Caki2 (cell line): Measurements from ENCODE around the gene CLEC18B. TPM values are rescaled to one million over a fixed set of nuclear protein-coding genes. Genes with fewer than 3 reads are reported as not detected.
"Not testable (repeated sequence)": the region's sequence is repeated elsewhere in the genome, so short reads cannot be mapped to it uniquely, and the experiment has no call there.

Experiments used
- DNase-seq: peaks from one replicate; pipeline ENCODE4 v3.0.0-alpha.2; 2015; ENCODE audit warnings: low read depth
- in situ Hi-C: cut with HindIII; loops from 2 replicates; pipeline ENCODE4 v1.10.0; 2016; ENCODE audit warnings: low sequenced_read_pairs, low pct_unique_long_range_greater_than_20kb, mixed read lengths
- total RNA-seq: library from RNA; depleted of rRNA; stranded (reverse); fragments of >200 nt; shearing (Covaris generic); gene quantifications from 2 replicates; pipeline ENCODE4 v1.2.3, GENCODE V29; 2014; ENCODE audit warnings: low replicate concordance

The CLEC18B gene
- total RNA-seq, 1 experiment from 2014 or later = 6.7 TPM

GRCh38 chr16:74412138-74412774 is 9.0 kb downstream of the CLEC18B start:
- DNase-seq, in situ Hi-C loops: not testable (repeated sequence)

- DNase-seq, in situ Hi-C loops: not testable (repeated sequence)
These were observed 10.3 kb downstream of the CLEC18B start for GRCh38 chr16:74410981-74411380.

GRCh38 chr16:74410057-74410957 is 11.0 kb downstream of the CLEC18B start:
- in situ Hi-C loops, DNase-seq: not testable (repeated sequence)

GRCh38 chr16:74409185-74409981 is 11.9 kb downstream of the CLEC18B start:
- in situ Hi-C loops, DNase-seq: not testable (repeated sequence)

GRCh38 chr16:74407362-74407705 is 13.9 kb downstream of the CLEC18B start:
- in situ Hi-C loops, DNase-seq: not testable (repeated sequence)

- DNase-seq, in situ Hi-C loops: not testable (repeated sequence)
These were observed 14.5 kb downstream of the CLEC18B start for GRCh38 chr16:74406600-74407361.

- DNase-seq, in situ Hi-C loops: not testable (repeated sequence)
These were observed 16.9 kb downstream of the CLEC18B start for GRCh38 chr16:74404148-74404933.

GRCh38 chr16:74400238-74400637 is 21.0 kb downstream of the CLEC18B start:
- DNase-seq, in situ Hi-C loops: not testable (repeated sequence)

DNA sequence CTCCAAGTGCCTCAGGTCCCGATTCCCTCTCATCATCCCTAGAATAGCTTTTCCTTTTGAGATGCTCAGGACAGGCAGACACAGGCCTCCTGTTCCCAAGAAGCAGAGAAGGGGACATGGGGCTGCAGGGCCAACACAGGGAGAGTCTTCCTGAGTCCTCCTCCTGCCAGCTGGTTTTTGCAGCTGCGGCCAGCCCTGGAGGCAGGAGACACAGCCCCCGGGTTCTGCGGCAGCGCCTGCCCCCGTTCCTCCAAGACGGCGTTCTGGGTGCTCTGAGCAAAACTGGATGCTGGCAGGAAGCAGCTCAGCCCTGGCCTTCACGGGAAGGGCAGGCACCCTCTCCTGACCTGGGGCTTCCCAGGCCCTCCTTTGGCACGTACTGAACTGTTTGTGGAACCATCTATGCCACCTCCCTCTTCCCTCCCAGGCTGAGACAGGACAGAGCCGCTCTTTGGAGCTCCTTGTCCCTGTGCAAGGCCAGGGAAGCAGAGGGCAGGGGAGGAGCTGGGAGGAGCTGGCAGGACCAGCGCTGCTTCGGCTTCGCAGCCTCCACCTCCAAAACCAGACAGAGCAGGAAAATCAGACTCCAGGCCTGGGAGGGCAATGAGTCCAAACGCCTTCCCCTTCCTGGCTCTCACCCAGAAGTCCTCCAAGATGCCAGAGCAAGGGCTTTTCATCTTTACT is 22.9 kb downstream of the CLEC18B start:
- DNase-seq, in situ Hi-C loops: not testable (repeated sequence)

- DNase-seq, in situ Hi-C loops: not testable (repeated sequence)
These were observed 24.7 kb downstream of the CLEC18B start for GRCh38 chr16:74396521-74397017.

GRCh38 chr16:74394604-74395003 is 26.7 kb downstream of the CLEC18B start:
- in situ Hi-C loops, DNase-seq: not testable (repeated sequence)

DNA sequence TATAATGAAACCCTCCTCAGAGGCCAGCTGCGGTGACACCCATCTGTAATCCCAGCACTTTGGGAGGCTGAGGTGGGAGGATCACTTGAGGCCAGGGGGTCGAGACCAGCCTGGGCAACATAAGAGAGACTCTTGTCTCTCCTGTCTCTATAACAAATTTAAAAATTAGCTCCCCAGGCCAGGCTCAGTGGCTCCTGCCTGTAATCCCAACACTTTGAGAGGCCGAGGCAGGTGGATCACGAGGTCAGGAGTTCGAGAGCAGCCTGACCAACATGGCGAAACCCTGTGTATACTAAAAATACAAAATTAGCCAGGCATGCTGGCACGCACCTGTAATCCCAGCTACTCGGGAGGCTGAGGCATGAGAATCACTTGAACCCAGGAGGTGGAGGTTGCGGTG is 27.1 kb downstream of the CLEC18B start:
- in situ Hi-C loops, DNase-seq: not testable (repeated sequence)

DNA sequence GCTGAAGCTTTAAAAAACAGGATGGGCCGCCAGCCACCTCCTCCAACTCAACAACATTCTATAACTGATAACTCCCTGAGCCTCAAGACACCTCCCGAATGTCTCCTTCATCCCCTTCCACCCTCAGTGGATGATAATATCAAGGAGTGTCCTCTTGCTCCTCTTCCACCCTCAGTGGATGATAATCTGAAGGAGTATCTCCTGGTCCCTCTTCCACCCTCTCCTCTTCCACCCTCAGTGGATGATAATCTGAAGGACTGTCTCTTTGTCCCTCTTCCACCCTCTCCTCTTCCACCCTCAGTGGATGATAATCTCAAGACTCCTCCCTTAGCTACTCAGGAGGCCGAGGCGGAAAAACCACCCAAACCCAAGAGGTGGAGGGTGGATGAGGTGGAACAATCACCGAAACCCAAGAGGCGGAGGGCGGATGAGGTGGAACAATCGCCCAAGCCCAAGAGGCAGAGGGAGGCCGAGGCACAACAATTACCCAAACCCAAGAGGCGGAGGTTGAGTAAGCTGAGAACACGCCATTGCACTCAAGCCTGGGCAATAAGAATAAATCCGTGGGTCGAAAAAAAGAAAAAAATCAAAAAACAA is 29.7 kb downstream of the CLEC18B start:
- in situ Hi-C loops, DNase-seq: not testable (repeated sequence)

- DNase-seq, in situ Hi-C loops: not testable (repeated sequence)
These were observed 38.8 kb downstream of the CLEC18B start for GRCh38 chr16:74382339-74383034.

DNA sequence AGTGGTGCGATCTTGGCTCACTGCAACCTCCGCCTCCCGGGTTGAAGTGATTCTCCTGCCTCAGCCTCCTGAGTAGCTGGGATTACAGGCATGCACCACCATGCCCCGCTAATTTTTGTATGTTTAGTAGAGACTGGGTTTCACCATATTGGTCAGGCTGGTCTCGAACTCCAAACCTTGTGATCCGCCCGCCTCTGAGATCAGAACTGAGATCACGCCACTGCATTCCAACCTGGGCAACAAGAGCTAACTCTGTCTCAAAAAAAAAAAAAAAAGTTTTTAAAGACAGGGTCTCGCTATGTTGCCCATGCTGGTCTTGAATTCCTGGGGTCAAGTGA is 47.5 kb downstream of the CLEC18B start:
- in situ Hi-C loops, DNase-seq: not testable (repeated sequence)
